ELF-1 (cell line): Measurements from ENCODE around the gene TMEM209.
"Not testable (repeated sequence)": the region's sequence is repeated elsewhere in the genome, so short reads cannot be mapped to it uniquely, and the experiment has no call there.

Source experiments
- DNase-seq: peaks from one replicate; pipeline ENCODE4 v3.0.0-alpha.2; 2016; ENCODE audit warnings: low read depth, low spot score

TMEM209 gene

GRCh38 chr7:130162196-130162595, 43.0 kb downstream of the TMEM209 start:
- no peak for DNase-seq

GRCh38 chr7:130160455-130160854, 44.8 kb downstream of the TMEM209 start:
- no peak for DNase-seq

- no peak for DNase-seq
Measured at GRCh38 chr7:130160023-130160422, 45.2 kb downstream of the TMEM209 start.

- DNase-seq = no peak
Measured at GRCh38 chr7:130157700-130158099, 47.5 kb downstream of the TMEM209 start.

GRCh38 chr7:130156140-130156539, 49.1 kb downstream of the TMEM209 start:
- DNase-seq = no peak

- DNase-seq = peak; percentile 70
Measured at GRCh38 chr7:130154501-130155317, 50.5 kb downstream of the TMEM209 start.

GRCh38 chr7:130154131-130154500, 51.1 kb downstream of the TMEM209 start:
- DNase-seq = no peak

- DNase-seq = no peak
Measured at GRCh38 chr7:130153211-130153908, 51.8 kb downstream of the TMEM209 start.

- DNase-seq = no peak
Measured at GRCh38 chr7:130152493-130153210, 52.6 kb downstream of the TMEM209 start.

GRCh38 chr7:130151591-130152492, 53.4 kb downstream of the TMEM209 start:
- no peak for DNase-seq

- DNase-seq = peak; percentile 59
Measured at GRCh38 chr7:130150587-130150986, 54.6 kb downstream of the TMEM209 start.

- DNase-seq = no peak
Measured at GRCh38 chr7:130149281-130150139, 55.7 kb downstream of the TMEM209 start.

- DNase-seq = no peak
Measured at GRCh38 chr7:130148561-130148960, 56.6 kb downstream of the TMEM209 start.

GRCh38 chr7:130147710-130148325, 57.4 kb downstream of the TMEM209 start:
- DNase-seq = no peak

- peak; percentile 29 for DNase-seq
Measured at GRCh38 chr7:130146693-130147405, 58.4 kb downstream of the TMEM209 start.

GRCh38 chr7:130146142-130146541, 59.1 kb downstream of the TMEM209 start:
- not testable (repeated sequence) for DNase-seq

- DNase-seq = no peak
Measured at GRCh38 chr7:130145424-130146100, 59.6 kb downstream of the TMEM209 start.

GRCh38 chr7:130144312-130145171, 60.7 kb downstream of the TMEM209 start:
- DNase-seq = no peak
